ENCODE results near the gene MAP4K1.

GRCh38 chr19:38661136-38661535, 43.4 kb upstream of the MAP4K1 start:
- TF ChIP-seq TAF1 (IDR thresholded peaks at IDR 0.05; ENCODE audit: borderline replicate concordance, insufficient read depth, low read length) = no peak
- TF ChIP-seq POLR2AphosphoS5 (IDR thresholded peaks at IDR 0.05; ENCODE audit: low read depth, low read length) = no peak
- no peak for TF ChIP-seq FOXP2 (optimal IDR thresholded peaks at IDR 0.05; ENCODE audit: borderline replicate concordance, extremely low read depth, extremely low read length, insufficient read depth)
- TF ChIP-seq SIN3A (IDR thresholded peaks at IDR 0.05; ENCODE audit: borderline replicate concordance, insufficient read depth, low read length) = no peak
- no peak for TF ChIP-seq REST (IDR thresholded peaks at IDR 0.05; ENCODE audit: insufficient read depth in 1 of 2, low read depth in 2 of 2, low read length in 2 of 2)

Measured in PFSK-1 (cell line).